ENCODE results near the gene SNRNP70. TPM values are rescaled to one million over a fixed set of nuclear protein-coding genes. Genes with fewer than 3 reads are reported as not detected.

SNRNP70 gene
- total and polyA plus RNA-seq, 2 of the 13 experiments (the other 11 are each of a cell fraction or from before 2014, with no cell fraction given): 150 to 210 TPM

DNA sequence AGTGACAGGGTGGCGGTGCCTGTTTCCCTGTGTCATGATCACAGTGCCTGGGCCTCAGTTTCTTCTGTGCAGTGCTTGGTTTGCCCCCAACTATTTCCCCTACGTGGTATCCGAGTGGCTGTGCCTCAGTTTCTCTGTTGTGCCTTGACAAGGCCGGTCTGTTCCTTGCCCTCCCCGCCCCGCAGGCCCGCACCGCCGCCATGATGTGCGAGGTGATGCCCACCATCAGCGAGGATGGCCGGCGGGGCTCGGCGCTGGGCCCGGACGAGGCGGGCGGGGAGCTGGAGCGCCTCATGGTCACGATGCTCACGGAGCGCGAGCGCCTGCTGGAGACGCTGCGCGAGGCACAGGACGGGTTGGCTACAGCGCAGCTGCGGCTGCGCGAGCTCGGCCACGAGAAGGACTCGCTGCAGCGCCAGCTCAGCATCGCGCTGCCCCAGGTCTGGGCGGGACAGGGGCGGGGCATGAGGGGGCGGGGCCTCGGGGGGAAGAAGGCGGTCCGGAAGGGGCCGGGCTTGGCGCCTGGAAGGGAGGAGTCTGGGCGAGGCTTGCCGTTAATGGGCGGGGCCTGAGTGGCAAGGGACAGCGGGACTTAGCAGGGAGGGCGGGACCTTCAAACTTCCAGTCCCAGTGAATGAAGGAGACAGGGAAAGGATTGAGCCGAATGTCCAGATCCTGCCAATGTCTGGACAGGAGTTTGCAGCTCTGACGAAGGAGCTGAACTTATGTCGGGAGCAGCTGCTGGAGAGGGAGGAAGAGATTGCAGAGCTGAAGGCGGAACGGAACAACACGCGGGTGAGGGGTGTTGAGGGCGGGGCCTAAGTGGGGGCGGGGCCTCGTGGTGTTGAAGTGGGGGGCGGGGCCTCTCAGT lies 42.7 kb downstream of the SNRNP70 start:
- Histone ChIP-seq H3K9me3 (ENCODE audit: low read length) (no peaks in the 10 kb centered on the region), H4K20me1 (ENCODE audit: insufficient read depth, low read length) (no peaks in the 10 kb centered on the region), H3K36me3 (replicated peaks in 1 of 2; ENCODE audit: control insufficient read depth in 1 of 2, insufficient read depth in 2 of 2, low read length in 2 of 2) (no peaks in the 10 kb centered on the region; a peak in 1 of 5 replicates), H3K4me3 (replicated peaks in 1 of 3; ENCODE audit: insufficient read depth in 1 of 3, low read depth in 2 of 3, low read length in 3 of 3) (peak overlapping the region; percentile 49 to 75 (median 58)), H3K4me2 (ENCODE audit: low read depth, low read length) (peak overlapping the region; percentile 99), H3K9ac (ENCODE audit: insufficient read depth, low read depth, low read length) (peak overlapping the region; percentile 44), H2AFZ (ENCODE audit: low read length) (peak overlapping the region; percentile 99), H3K4me1 (ENCODE audit: insufficient read depth, low read length) (peaks cover 49% of the 10 kb centered on the region), H3K79me2 (ENCODE audit: insufficient read depth, low read length) (no peaks in the 10 kb centered on the region), H3K27ac (ENCODE audit: extremely low read length, insufficient read depth, low read length) (peak overlapping the region; percentile 72), H3K27me3 (ENCODE audit: control insufficient read depth in 1 of 2, insufficient read depth in 2 of 2, low read length in 2 of 2) (no peaks in the 10 kb centered on the region)
- in situ Hi-C loops (cut with HindIII; ENCODE audit: extremely low pct_ligation_motif_present, low pct_unique_long_range_greater_than_20kb) (no loop called here), intact Hi-C loops (cut with micrococcal nuclease; ENCODE audit: unreplicated experiment) (loop anchor here (5.0 kb wide), 1 partner anchor 69 kb away; no protein-coding TSS in a partner anchor)
- 9% methylated on average over 27 of the region's 63 CpGs for WGBS (ENCODE audit: low lambda C conversion rate)
- DNase-seq (ENCODE audit: low spot score): peak; percentile 93
- FAIRE-seq: peak; percentile 81
- ChIA-PET CTCF (ENCODE audit: low intra/inter-chr PET ratio, low total read pairs) (no interaction called here), POLR2A (interaction anchor here (0.6 to 1.9 kb wide), 15 partner anchors 10 to 419 kb away, joined by 3 to 21 read pairs (median 4); partner anchors contain the start of genes GYS1, HRC, LIN7B and RUVBL2)
- ATAC-seq: peak; percentile 92
- BruUV-seq (replicated peaks): no TSS peak
- TF ChIP-seq, protein P1, sequence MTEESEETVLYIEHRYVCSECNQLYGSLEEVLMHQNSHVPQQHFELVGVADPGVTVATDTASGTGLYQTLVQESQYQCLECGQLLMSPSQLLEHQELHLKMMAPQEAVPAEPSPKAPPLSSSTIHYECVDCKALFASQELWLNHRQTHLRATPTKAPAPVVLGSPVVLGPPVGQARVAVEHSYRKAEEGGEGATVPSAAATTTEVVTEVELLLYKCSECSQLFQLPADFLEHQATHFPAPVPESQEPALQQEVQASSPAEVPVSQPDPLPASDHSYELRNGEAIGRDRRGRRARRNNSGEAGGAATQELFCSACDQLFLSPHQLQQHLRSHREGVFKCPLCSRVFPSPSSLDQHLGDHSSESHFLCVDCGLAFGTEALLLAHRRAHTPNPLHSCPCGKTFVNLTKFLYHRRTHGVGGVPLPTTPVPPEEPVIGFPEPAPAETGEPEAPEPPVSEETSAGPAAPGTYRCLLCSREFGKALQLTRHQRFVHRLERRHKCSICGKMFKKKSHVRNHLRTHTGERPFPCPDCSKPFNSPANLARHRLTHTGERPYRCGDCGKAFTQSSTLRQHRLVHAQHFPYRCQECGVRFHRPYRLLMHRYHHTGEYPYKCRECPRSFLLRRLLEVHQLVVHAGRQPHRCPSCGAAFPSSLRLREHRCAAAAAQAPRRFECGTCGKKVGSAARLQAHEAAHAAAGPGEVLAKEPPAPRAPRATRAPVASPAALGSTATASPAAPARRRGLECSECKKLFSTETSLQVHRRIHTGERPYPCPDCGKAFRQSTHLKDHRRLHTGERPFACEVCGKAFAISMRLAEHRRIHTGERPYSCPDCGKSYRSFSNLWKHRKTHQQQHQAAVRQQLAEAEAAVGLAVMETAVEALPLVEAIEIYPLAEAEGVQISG (CRISPR knock-in tag; IDR thresholded peaks at IDR 0.05): peak; percentile 91
- TF ChIP-seq REXO4 (CRISPR knock-in tag; IDR thresholded peaks at IDR 0.05; ENCODE audit: borderline replicate concordance): peak; percentile 98
- no peak for TF ChIP-seq KAT2B (IDR thresholded peaks at IDR 0.05; ENCODE audit: borderline replicate concordance, low read depth, low read length)
- no peak for TF ChIP-seq SOX6 (IDR thresholded peaks at IDR 0.05)
- TF ChIP-seq SOX6 (CRISPR knock-in tag; IDR thresholded peaks at IDR 0.05): peak; percentile 56
- TF ChIP-seq ZNF768 (CRISPR knock-in tag; IDR thresholded peaks at IDR 0.05): peak; percentile 88
- TF ChIP-seq DNMT3B (CRISPR knock-in tag; conservative IDR thresholded peaks at IDR 0.05): peak; percentile 94
- TF ChIP-seq IRX3 (CRISPR knock-in tag; IDR thresholded peaks at IDR 0.05; ENCODE audit: borderline replicate concordance, low read depth): peak; percentile 100
- no peak for TF ChIP-seq ZNF292 (CRISPR knock-in tag; IDR thresholded peaks at IDR 0.05; ENCODE audit: borderline replicate concordance, low read depth)
- TF ChIP-seq ZNF24 (IDR thresholded peaks at IDR 0.05): no peak
- peak; percentile 67; the same call in 1 of the 2 replicates for TF ChIP-seq FOXA3 (CRISPR knock-in tag; IDR thresholded peaks at IDR 0.05)
- TF ChIP-seq, protein P2, sequence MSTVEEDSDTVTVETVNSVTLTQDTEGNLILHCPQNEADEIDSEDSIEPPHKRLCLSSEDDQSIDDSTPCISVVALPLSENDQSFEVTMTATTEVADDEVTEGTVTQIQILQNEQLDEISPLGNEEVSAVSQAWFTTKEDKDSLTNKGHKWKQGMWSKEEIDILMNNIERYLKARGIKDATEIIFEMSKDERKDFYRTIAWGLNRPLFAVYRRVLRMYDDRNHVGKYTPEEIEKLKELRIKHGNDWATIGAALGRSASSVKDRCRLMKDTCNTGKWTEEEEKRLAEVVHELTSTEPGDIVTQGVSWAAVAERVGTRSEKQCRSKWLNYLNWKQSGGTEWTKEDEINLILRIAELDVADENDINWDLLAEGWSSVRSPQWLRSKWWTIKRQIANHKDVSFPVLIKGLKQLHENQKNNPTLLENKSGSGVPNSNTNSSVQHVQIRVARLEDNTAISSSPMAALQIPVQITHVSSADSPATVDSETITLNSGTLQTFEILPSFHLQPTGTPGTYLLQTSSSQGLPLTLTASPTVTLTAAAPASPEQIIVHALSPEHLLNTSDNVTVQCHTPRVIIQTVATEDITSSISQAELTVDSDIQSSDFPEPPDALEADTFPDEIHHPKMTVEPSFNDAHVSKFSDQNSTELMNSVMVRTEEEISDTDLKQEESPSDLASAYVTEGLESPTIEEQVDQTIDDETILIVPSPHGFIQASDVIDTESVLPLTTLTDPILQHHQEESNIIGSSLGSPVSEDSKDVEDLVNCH (CRISPR knock-in tag; IDR thresholded peaks at IDR 0.05): peak; percentile 94
- TF ChIP-seq, protein P3, sequence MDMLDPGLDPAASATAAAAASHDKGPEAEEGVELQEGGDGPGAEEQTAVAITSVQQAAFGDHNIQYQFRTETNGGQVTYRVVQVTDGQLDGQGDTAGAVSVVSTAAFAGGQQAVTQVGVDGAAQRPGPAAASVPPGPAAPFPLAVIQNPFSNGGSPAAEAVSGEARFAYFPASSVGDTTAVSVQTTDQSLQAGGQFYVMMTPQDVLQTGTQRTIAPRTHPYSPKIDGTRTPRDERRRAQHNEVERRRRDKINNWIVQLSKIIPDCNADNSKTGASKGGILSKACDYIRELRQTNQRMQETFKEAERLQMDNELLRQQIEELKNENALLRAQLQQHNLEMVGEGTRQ (IDR thresholded peaks at IDR 0.05; ENCODE audit: low read depth, low read length): no peak
- TF ChIP-seq, protein P3 (CRISPR knock-in tag; IDR thresholded peaks at IDR 0.05; ENCODE audit: borderline replicate concordance): no peak
- TF ChIP-seq ZNF672 (CRISPR knock-in tag; IDR thresholded peaks at IDR 0.05): peak; percentile 88
- TF ChIP-seq ISX (CRISPR knock-in tag; conservative IDR thresholded peaks at IDR 0.05): peak; percentile 98
- TF ChIP-seq NFKB2 (CRISPR knock-in tag; IDR thresholded peaks at IDR 0.05; ENCODE audit: borderline replicate concordance): peak; percentile 99
